ENCODE data around the gene SLC25A46. TPM values are rescaled to one million over a fixed set of nuclear protein-coding genes. Genes with fewer than 3 reads are reported as not detected.

Gene SLC25A46
- total and polyA plus RNA-seq, 2 of the 8 experiments (the other 6 are each of a cell fraction or from before 2014, with no cell fraction given), result 10.6 to 21.7 TPM

- TF ChIP-seq CHD7 (IDR thresholded peaks at IDR 0.05; ENCODE audit: insufficient replicate concordance, low read length), result no peak
- TF ChIP-seq NRF1 (IDR thresholded peaks at IDR 0.05; ENCODE audit: low read depth, low read length), result no peak
- TF ChIP-seq SIN3A (conservative IDR thresholded peaks at IDR 0.05 in 1 of 2, IDR thresholded peaks at IDR 0.05 in 1 of 2; ENCODE audit: low read depth in 1 of 2, low read length in 2 of 2), result no peak
- TF ChIP-seq ASH2L (IDR thresholded peaks at IDR 0.05; ENCODE audit: low read length), result no peak
- TF ChIP-seq CTCF (IDR thresholded peaks at IDR 0.05; ENCODE audit: control extremely low read depth in 1 of 3, insufficient read depth in 1 of 3, low read depth in 1 of 3, low read length in 3 of 3), result no peak
- TF ChIP-seq RNF2 (IDR thresholded peaks at IDR 0.05; ENCODE audit: borderline replicate concordance, low read depth, low read length, missing control alignments, poor library complexity, severe bottlenecking), result no peak
- TF ChIP-seq EP300 (IDR thresholded peaks at IDR 0.05; ENCODE audit: borderline replicate concordance in 1 of 2, low read depth in 2 of 2, low read length in 2 of 2), result no peak
- TF ChIP-seq JUN (IDR thresholded peaks at IDR 0.05; ENCODE audit: low read depth, low read length), result no peak
Measured at GRCh38 chr5:110807169-110807568, 68.4 kb downstream of the SLC25A46 start (continued).
